ENCODE results near the gene AATK. TPM values are rescaled to one million over a fixed set of nuclear protein-coding genes. Genes with fewer than 3 reads are reported as not detected.

AATK gene
- total RNA-seq, 1 experiment from 2014 or later = 4.4 TPM

DNA sequence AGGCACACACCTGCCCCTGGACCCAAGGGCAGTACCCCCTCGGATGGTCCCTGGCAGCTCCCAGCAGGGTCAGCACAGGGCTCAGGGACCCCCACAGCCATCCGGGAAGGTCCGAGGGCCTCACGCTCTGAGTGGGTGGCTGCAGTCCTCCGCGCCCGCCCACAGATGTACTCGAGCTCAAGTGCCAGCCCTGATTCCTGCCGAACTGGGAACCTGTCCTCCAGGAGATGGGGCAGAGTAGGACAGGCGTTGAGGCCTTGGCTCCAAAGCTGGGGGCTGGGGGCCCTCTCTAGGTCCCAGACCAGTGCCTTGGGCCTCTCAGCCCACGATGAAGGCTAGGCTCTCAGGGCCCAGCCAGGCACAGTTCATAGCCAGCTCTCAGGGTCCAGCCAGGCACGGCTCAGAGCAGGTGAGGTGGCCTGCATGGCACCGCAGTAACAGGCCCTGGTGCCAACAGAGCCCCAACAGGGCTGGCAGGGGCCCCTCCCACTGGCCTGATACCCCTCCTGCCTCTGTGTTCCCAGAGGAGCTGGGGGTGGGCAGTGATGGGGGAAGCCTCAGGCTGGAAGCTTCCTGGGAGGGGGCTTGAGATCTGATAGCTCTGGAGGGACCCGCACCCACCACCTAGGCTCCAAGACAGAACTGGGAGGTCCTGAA lies 36.2 kb downstream of the AATK start:
- ChIA-PET CTCF (no interaction called here), POLR2A (no interaction called here)
- H3K36me3 ChIP-seq (ENCODE audit: control insufficient read depth in 1 of 2, insufficient read depth in 2 of 2, low read length in 2 of 2) = no peaks in the 10 kb centered on the region

More for the DNA sequence above, 36.2 kb downstream of the AATK start:
- H3K27ac ChIP-seq (ENCODE audit: low read depth, low read length) = no peak overlapping the region
- no peak overlapping the region for H3K4me2 ChIP-seq (ENCODE audit: low read length)
- H3K9me2 ChIP-seq (ENCODE audit: insufficient read depth) = no peaks in the 10 kb centered on the region
- TF ChIP-seq CEBPB (IDR thresholded peaks at IDR 0.05; ENCODE audit: low read depth) (no peak), SRF (IDR thresholded peaks at IDR 0.05; ENCODE audit: low read depth) (no peak), ZNF274 (IDR thresholded peaks at IDR 0.05; ENCODE audit: low read depth, low read length) (no peak), EZH2phosphoT487 (IDR thresholded peaks at IDR 0.05; ENCODE audit: borderline replicate concordance) (no peak), CBX3 (IDR thresholded peaks at IDR 0.05; ENCODE audit: low read depth) (no peak), ZFX (IDR thresholded peaks at IDR 0.05) (no peak), YY1 (IDR thresholded peaks at IDR 0.05; ENCODE audit: extremely low read depth, insufficient replicate concordance, low read depth, low read length) (no peak), POLR2A (IDR thresholded peaks at IDR 0.05; ENCODE audit: borderline replicate concordance, extremely low read depth, insufficient read depth, insufficient read length) (no peak), SP1 (IDR thresholded peaks at IDR 0.05; ENCODE audit: low read depth) (no peak)
- TF ChIP-seq, protein P1, sequence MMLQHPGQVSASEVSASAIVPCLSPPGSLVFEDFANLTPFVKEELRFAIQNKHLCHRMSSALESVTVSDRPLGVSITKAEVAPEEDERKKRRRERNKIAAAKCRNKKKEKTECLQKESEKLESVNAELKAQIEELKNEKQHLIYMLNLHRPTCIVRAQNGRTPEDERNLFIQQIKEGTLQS (IDR thresholded peaks at IDR 0.05) = no peak
- TF ChIP-seq, protein P2, sequence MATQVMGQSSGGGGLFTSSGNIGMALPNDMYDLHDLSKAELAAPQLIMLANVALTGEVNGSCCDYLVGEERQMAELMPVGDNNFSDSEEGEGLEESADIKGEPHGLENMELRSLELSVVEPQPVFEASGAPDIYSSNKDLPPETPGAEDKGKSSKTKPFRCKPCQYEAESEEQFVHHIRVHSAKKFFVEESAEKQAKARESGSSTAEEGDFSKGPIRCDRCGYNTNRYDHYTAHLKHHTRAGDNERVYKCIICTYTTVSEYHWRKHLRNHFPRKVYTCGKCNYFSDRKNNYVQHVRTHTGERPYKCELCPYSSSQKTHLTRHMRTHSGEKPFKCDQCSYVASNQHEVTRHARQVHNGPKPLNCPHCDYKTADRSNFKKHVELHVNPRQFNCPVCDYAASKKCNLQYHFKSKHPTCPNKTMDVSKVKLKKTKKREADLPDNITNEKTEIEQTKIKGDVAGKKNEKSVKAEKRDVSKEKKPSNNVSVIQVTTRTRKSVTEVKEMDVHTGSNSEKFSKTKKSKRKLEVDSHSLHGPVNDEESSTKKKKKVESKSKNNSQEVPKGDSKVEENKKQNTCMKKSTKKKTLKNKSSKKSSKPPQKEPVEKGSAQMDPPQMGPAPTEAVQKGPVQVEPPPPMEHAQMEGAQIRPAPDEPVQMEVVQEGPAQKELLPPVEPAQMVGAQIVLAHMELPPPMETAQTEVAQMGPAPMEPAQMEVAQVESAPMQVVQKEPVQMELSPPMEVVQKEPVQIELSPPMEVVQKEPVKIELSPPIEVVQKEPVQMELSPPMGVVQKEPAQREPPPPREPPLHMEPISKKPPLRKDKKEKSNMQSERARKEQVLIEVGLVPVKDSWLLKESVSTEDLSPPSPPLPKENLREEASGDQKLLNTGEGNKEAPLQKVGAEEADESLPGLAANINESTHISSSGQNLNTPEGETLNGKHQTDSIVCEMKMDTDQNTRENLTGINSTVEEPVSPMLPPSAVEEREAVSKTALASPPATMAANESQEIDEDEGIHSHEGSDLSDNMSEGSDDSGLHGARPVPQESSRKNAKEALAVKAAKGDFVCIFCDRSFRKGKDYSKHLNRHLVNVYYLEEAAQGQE (IDR thresholded peaks at IDR 0.05; ENCODE audit: low read depth) = no peak
- H3K79me2 ChIP-seq (ENCODE audit: insufficient read depth, low read length) = no peaks in the 10 kb centered on the region
- no peak overlapping the region for H2AFZ ChIP-seq (ENCODE audit: low read depth, low read length, poor library complexity, severe bottlenecking)
- H3K27me3 ChIP-seq (ENCODE audit: insufficient read depth, low read length) = no peaks in the 10 kb centered on the region
- no peak for DNase-seq (ENCODE audit: low read depth, low spot score)
- intact Hi-C loops (cut with micrococcal nuclease) = no loop called here
- no TSS peak for BruUV-seq (replicated peaks)
- no peak overlapping the region for H3K9ac ChIP-seq (ENCODE audit: low read length)
- H3K4me3 ChIP-seq (replicated peaks in 1 of 2; ENCODE audit: low read depth in 1 of 2, low read length in 2 of 2) = no peak overlapping the region
- H3K4me1 ChIP-seq (ENCODE audit: control insufficient read depth in 1 of 2, insufficient read depth in 2 of 2, low read length in 2 of 2) = peaks cover 0 to 11% of the 10 kb centered on the region in 2 experiments; a peak in 2 of 4 replicates
- no peak for ATAC-seq
- no peaks in the 10 kb centered on the region for H4K20me1 ChIP-seq (ENCODE audit: insufficient read depth)
- RAD21 ChIA-PET (ENCODE audit: low non-redundant PET in 1 of 2, low total read pairs in 2 of 2, uncharacterized antibody in 2 of 2, unreplicated experiment in 2 of 2) = no interaction called here
- no peaks in the 10 kb centered on the region for H3K9me3 ChIP-seq (ENCODE audit: control insufficient read depth in 1 of 2, insufficient read depth in 1 of 2, low read depth in 1 of 2, low read length in 2 of 2)

All from HCT116 (cell line).